ENCODE measurements around the gene MAB21L4.
A peak's percentile ranks its signal among the peaks of the same experiment; 100 is the strongest.

MAB21L4 gene

GRCh38 chr2:240892925-240893324 is 3.0 kb downstream of the MAB21L4 start:
- no peak for DNase-seq

DNA sequence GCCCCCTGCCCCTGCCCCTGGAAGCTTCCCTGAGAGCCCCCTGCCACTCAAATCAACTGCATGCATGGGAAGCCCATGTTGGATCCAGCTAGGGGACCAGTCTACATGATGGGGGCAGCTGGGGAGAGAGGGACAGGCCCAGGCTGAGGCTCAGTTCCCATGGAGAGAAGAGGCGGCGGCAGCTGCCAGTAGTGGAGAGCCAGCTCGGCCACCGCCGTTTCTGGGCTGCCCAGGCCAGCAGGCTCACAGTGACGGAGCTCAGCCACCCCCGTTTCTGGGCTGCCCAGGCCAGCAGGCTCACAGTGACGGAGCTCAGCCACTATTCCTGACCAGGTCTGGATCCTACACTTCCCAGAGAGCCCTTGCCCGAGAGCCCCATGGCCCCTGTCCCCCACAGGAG is 3.6 kb downstream of the MAB21L4 start:
- no peak for DNase-seq

- peak; percentile 24 for DNase-seq
Observed at GRCh38 chr2:240891492-240892340, 4.2 kb downstream of the MAB21L4 start.

- DNase-seq: no peak
Observed at GRCh38 chr2:240890691-240891090, 5.3 kb downstream of the MAB21L4 start.

GRCh38 chr2:240889601-240890560 is 6.1 kb downstream of the MAB21L4 start:
- DNase-seq: no peak

DNA sequence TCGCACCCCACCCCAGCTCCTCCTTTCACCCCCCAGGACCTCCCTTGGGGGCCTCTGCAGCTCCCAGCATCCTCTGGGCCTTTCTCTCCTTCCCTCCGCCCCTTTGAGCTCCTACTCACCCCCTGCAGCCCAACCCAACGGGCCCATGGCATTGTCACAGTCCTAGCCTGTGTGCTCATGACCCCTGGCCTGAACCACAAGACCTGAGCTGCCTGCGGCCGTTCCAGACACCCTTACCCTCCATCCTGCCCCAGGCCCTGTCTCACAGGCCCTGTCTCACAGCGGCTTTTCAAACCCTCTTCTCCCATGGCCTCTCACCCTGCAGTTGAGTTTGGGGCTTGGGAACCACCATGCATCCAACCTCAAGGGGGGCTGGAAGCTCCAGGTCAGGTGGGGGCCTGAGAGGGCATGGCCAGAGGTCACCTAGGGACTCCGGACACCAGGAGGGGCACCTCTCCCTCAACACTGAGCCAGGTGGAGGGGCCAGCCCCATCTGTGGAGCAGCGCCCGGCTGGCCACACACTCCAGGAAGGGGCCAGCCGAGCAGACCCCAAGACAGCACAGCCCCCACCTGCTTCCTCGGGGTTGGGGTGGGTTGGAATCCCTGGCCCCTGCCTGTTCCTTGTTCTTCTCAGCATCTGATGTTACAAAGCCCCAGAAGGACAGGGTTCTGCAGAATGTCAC is 6.9 kb downstream of the MAB21L4 start:
- DNase-seq: no peak

- no peak for DNase-seq
Observed at GRCh38 chr2:240888130-240888889, 7.6 kb downstream of the MAB21L4 start.

DNA sequence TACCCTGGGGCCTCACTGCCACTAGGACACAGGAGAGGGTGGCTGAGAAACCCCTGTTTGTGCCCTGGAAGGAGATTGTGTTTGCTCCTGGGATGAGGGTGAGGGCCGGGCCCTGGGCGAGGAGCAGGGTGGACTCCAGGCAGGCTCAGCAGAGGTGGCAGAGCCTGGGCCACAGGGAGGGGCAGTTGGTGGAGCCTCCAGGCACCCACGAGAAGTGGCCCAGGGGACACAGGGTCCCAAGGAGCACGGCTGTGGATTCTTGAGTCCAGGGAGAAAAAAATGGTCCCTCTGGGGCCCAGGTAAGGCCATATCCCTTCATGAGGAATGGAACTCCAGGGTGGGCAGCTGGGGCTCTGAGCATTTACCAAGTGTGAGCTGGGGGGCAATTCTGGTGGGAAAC is 8.3 kb downstream of the MAB21L4 start:
- DNase-seq: no peak

- peak; percentile 25 for DNase-seq
Observed at GRCh38 chr2:240886678-240887609, 9.0 kb downstream of the MAB21L4 start.

GRCh38 chr2:240886023-240886565 is 9.9 kb downstream of the MAB21L4 start:
- no peak for DNase-seq

DNA sequence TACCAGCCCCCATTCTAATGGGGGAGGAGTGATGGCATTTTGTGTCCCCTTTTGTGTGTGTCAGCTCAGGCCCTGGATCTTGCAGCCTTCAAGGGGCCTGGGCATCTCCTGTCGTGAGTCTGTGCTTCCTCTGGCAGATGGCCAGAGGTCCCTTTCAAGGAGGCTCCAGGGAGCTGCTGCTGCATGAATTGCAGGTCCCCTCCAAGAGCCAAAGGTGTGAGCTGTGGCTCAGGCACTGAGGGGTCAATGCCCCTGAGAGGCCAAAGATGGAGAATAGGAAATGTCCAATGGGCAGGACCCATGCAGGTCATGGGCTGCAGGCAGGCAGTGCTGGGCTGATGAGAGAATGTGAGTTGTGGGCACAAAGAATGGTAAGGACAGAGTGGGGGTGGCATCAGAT is 10.4 kb downstream of the MAB21L4 start:
- no peak for DNase-seq

DNA sequence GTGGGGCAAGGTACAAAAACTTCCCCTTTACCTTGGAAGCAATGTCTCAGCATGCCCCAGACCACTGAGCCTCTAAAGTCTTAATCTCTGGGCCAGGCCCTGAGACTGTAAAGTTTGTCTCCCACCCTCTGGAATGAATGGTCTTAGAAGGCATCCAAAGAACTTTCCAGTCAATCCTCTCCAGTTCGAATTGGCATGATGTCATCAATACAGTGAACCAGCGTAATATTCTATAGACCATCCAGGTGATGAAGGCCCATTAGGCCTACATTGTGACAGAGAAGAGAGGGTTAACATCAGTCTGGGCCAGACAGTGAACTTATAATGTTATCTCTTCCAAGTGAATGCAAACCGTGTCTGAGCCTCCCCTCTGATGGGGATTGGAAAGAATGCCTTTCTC is 11.2 kb downstream of the MAB21L4 start:
- no peak for DNase-seq

GRCh38 chr2:240884221-240884620 is 11.7 kb downstream of the MAB21L4 start:
- no peak for DNase-seq

- peak; percentile 81 for DNase-seq
Observed at GRCh38 chr2:240881913-240882312, 14.0 kb downstream of the MAB21L4 start.

DNA sequence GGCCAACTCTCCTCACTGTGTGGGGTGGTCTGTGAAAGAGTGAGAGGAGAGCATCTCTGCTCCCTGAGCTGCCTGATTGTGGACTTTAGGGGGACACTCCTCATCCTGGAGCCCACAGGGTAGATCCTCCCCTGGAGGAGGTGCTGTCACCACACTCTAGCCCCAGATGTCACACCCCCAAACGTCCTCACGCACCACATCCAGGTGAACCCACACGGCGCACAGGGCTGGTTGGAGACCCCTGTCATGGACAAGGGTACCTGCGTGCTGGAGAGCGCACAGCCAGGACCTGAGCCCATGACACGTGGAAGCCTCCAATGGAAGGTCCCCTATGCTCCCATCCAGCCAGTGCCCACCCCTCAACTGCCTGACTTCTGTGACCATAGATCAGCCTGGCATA is 16.9 kb downstream of the MAB21L4 start:
- no peak for DNase-seq

DNA sequence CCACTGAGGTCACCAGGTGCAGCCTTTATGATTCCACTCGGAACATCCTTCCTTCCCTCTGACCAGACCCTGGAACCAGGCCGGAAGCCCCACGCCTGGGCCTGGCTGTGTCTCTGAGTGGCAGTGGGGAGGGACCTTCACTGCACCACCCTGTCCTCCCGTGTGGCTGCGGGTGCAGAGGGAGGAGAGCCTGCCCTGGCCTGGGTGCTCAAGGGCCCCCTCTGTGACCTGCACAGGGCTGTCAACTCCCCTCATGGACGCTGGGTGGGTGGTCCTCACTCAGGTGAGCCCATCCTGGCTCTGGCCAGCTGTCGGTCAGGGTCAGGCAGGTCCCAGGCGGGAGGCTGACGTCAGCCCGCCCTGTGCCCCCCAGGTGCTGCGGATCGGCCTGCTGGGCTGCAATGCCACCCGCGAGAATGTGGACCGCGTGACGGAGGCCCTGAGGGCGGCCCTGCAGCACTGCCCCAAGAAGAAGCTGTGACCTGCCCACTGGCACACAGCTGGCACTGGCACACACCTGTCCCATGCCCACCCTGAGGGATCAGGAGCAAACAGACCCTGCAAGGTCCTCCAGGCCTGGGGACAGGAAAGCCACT is 17.5 kb downstream of the MAB21L4 start:
- no peak for DNase-seq

DNA sequence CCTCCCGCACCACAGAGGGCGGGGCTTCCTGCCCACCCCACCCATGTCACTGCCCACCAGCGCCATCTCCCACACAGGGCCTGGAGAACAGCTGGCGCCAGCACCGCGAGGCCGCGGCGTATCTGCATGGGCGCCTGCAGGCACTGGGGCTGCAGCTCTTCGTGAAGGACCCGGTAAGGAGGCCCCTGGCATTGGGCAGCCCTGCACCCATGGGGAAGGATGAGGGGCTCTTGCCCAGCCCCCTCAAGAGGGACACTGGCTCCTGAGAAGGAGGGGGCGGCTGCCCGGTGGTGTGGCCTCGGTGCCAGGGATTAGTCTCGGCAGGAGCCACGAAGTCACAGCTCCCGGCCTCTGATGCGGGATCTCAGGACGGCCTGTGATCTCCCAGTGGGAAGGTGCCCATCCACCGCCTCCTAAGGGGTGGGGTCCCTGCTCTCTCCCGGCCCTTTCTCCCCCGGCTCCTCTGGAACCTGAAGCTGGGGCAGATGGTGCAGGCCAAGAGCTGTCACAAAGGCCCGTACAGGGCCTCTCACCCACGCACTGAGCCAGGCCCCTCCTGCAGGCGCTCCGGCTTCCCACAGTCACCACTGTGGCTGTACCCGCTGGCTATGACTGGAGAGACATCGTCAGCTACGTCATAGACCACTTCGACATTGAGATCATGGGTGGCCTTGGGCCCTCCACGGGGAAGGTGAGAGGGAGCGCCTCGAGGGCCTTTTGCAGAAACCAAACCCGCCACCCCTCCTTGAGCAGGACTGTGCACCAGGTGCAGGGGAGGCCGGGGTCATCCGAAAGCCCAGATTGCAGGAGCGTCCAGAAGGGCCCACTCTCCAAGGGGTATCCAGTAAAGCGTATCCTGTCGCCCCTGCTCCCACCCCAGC is 18.3 kb downstream of the MAB21L4 start:
- no peak for DNase-seq

DNA sequence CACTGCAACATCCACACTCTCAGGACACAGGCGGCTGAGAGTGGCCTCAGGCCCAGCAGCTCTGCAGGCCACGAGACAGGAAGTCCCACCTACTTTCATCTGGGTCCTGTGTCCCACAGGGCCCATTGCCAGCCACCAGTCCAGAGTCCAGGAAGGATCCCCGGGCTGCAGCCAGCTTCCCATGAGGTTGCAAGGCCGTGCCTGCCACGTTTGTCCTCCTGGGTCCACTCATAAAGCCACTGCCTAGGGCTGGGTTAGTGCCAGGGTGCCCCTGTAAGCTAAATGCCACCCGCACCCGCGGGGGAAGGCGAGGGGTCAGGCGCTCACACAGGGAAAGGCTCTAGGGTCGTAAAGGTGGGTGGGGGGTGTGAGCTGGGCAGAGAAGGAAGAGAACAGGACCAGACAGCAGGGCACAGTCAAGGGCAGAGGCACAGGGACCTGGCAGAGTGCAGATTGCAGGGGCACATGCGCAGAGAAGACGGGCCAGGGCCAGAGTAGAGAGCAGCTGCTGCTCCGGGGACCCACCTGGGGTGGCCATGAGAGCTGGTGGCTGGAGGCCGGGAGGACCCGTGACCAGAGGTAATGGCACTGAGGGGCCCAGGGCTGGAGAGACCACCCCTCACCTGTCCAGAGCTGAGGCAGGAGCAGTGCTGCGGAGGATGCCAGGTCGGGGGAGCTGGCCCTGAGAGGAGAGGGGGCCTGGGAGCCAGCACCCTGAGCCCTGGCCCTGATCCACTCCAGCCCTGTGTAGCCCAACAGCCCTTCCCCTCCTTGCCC is 19.3 kb downstream of the MAB21L4 start:
- no peak for DNase-seq

DNA sequence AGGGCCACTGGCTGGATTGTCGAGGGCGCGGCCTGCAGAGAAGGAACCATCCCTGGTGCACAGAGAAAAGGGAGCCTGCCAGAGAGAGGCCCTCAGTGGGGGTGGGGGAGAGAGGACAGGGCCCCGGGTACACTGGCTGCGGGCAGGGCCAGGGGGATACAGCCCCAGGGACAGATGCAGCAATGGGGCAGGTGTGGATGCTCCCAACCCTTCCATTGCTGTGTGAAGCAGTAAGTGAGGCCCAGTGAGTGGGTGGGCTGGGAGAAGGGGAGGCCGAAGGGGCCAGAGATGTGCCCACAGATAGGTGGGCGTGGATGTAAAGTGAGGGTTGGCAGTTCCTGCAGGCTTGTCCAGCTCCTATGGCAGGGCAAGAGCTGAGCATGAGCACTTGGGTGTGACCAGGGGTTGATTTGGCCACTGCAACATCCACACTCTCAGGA is 19.9 kb downstream of the MAB21L4 start:
- DNase-seq: no peak
